OCI-LY7 (cell line): ENCODE measurements around the gene FFAR2. TPM values are rescaled to one million over a fixed set of nuclear protein-coding genes. Genes with fewer than 3 reads are reported as not detected.

Experiments
- BruUV-seq: library from RNA; stranded (reverse); fragments of 400-500 nt; replicated peaks from 2 replicates; lab custom pipeline; 2021; lab: Mats Ljungman, UMichigan
- CTCF ChIA-PET: fragments of 300-600 bp; sonication (Branson Sonifier 250); formaldehyde crosslinking; loops from one replicate; lab custom pipeline; 2022; ENCODE audit warnings: antibody characterized with exemption; ENCODE audit not compliant: unreplicated experiment; lab: Charles Lee
- POLR2A ChIA-PET: fragments of 300-600 bp; sonication (Branson Sonifier 250); formaldehyde crosslinking; loops from one replicate; lab custom pipeline; 2022; ENCODE audit warnings: antibody characterized with exemption; lab: Charles Lee
- DNase-seq: peaks from one replicate; pipeline ENCODE4 v3.0.0-alpha.2; 2015; ENCODE audit warnings: low spot score
- H2AFZ ChIP-seq: fragments of 200-600 bp; sonication (generic), shearing (Covaris generic); 2 replicates; pipeline ENCODE4 v1.6.1; 2014; ENCODE audit warnings: mild to moderate bottlenecking, antibody characterized with exemption, low read length, moderate library complexity
- H3K27ac ChIP-seq: fragments of 200-600 bp; sonication (generic); 2 replicates; pipeline ENCODE4 v1.5.1; 2014; ENCODE audit warnings: mixed run types, low read depth, mild to moderate bottlenecking, moderate library complexity, low read length, inconsistent platforms; ENCODE audit not compliant: poor library complexity, severe bottlenecking
- H3K36me3 ChIP-seq: fragments of 200-600 bp; sonication (generic); 2 replicates; pipeline ENCODE4 v1.6.1; 2014; ENCODE audit warnings: mild to moderate bottlenecking, antibody characterized with exemption, low read length, moderate library complexity, mixed read lengths; ENCODE audit not compliant: insufficient read depth
- H3K4me1 ChIP-seq: fragments of 200-600 bp; sonication (generic); 2 replicates; pipeline ENCODE4 v1.5.1; 2014; ENCODE audit warnings: mild to moderate bottlenecking, low read length; ENCODE audit not compliant: insufficient read depth, poor library complexity, severe bottlenecking
- H3K4me2 ChIP-seq: fragments of 200-600 bp; sonication (generic); 2 replicates; pipeline ENCODE4 v1.6.1; 2014; ENCODE audit warnings: mild to moderate bottlenecking, low read length
- H3K4me3 ChIP-seq: fragments of 200-600 bp; sonication (generic); 2 replicates; pipeline ENCODE4 v1.5.1; 2014; ENCODE audit warnings: mild to moderate bottlenecking, low read depth, low read length; ENCODE audit not compliant: poor library complexity, severe bottlenecking
- H3K79me2 ChIP-seq: fragments of 200-600 bp; sonication (generic); 2 replicates; pipeline ENCODE4 v1.6.1; 2016; ENCODE audit warnings: low read depth, mild to moderate bottlenecking, low read length, moderate library complexity, mixed read lengths; ENCODE audit not compliant: insufficient read depth
- H3K9me2 ChIP-seq: fragments of 200-600 bp; sonication (generic); 2 replicates; pipeline ENCODE4 v1.6.1; 2016; ENCODE audit warnings: mild to moderate bottlenecking, low read length, mixed read lengths; ENCODE audit not compliant: insufficient read depth
- H3K9me3 ChIP-seq: fragments of 200-600 bp; sonication (generic); 2 replicates; pipeline ENCODE4 v1.6.1; 2014; ENCODE audit warnings: mild to moderate bottlenecking, mixed run types, low read length, mixed read lengths
- H4K20me1 ChIP-seq: fragments of 200-600 bp; sonication (generic); 2 replicates; pipeline ENCODE4 v1.6.1; 2014; ENCODE audit warnings: mild to moderate bottlenecking, antibody characterized with exemption, low read length, moderate library complexity, mixed read lengths; ENCODE audit not compliant: insufficient read depth
- EZH2phosphoT487 ChIP-seq: fragments of 200-600 bp; sonication (generic); IDR thresholded peaks from 2 replicates; pipeline ENCODE4 v1.6.1; 2018; ENCODE audit warnings: low read depth, borderline replicate concordance, mild to moderate bottlenecking, mixed run types, antibody characterized with exemption, low read length, moderate library complexity, mixed read lengths
- intact Hi-C: fragments of 100-400 bp; cut with micrococcal nuclease; formaldehyde crosslinking; loops from one replicate; pipeline ENCODE4 v1.10.0; 2022; ENCODE audit not compliant: unreplicated experiment
- total RNA-seq, 2 experiments: library from RNA; depleted of rRNA in 1 of 2; stranded (reverse); fragments of >200 nt in 1 of 2; shearing (Covaris generic) in 1 of 2; gene quantifications; 2 replicates each; pipeline ENCODE4 v1.2.3, GENCODE V29; 2014 to 2022
- TF ChIP-seq, protein P1 (sequence below): fragments of 200-600 bp; sonication (generic); conservative IDR thresholded peaks from 2 replicates; pipeline ENCODE4 v1.5.1; 2014; ENCODE audit warnings: mild to moderate bottlenecking, antibody characterized with exemption, low read length, moderate library complexity, mixed read lengths

The FFAR2 gene
- total RNA-seq, 2 experiments from 2014 or later = not detected

DNA sequence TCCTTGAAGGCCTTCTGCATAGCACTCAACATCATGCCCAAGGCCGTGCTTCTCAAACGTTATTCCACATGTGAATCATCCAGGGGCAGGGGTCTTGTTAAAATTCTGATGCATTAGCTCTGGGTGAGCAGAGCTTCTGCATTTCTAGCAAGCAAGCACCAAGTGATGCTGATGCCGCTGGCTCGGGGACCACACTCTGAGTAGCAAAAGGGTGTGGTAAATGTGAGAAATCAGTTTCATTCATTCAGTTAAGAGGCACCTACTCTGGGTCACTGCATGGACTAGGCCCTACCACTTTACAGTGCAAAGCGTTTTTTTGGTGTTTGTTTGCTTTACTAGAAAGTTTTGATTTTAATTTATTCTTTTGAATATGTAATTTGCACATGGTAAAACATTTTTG lies 35.0 kb downstream of the FFAR2 start:
- Histone ChIP-seq H3K27ac (no peak overlapping the region), H4K20me1 (no peaks in the 10 kb centered on the region), H3K79me2 (no peaks in the 10 kb centered on the region), H3K4me3 (no peak overlapping the region), H3K4me1 (peaks cover 11% of the 10 kb centered on the region), H3K9me2 (no peaks in the 10 kb centered on the region), H3K4me2 (no peak overlapping the region), H2AFZ (no peak overlapping the region), H3K9me3 (no peaks in the 10 kb centered on the region), H3K36me3 (no peaks in the 10 kb centered on the region)
- DNase-seq = no peak
- TF ChIP-seq, protein P1, sequence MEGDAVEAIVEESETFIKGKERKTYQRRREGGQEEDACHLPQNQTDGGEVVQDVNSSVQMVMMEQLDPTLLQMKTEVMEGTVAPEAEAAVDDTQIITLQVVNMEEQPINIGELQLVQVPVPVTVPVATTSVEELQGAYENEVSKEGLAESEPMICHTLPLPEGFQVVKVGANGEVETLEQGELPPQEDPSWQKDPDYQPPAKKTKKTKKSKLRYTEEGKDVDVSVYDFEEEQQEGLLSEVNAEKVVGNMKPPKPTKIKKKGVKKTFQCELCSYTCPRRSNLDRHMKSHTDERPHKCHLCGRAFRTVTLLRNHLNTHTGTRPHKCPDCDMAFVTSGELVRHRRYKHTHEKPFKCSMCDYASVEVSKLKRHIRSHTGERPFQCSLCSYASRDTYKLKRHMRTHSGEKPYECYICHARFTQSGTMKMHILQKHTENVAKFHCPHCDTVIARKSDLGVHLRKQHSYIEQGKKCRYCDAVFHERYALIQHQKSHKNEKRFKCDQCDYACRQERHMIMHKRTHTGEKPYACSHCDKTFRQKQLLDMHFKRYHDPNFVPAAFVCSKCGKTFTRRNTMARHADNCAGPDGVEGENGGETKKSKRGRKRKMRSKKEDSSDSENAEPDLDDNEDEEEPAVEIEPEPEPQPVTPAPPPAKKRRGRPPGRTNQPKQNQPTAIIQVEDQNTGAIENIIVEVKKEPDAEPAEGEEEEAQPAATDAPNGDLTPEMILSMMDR = no peak
- TF ChIP-seq EZH2phosphoT487 = no peak
- intact Hi-C loops = no loop called here
- BruUV-seq = no TSS peak
- ChIA-PET CTCF (no interaction called here), POLR2A (no interaction called here)

DNA sequence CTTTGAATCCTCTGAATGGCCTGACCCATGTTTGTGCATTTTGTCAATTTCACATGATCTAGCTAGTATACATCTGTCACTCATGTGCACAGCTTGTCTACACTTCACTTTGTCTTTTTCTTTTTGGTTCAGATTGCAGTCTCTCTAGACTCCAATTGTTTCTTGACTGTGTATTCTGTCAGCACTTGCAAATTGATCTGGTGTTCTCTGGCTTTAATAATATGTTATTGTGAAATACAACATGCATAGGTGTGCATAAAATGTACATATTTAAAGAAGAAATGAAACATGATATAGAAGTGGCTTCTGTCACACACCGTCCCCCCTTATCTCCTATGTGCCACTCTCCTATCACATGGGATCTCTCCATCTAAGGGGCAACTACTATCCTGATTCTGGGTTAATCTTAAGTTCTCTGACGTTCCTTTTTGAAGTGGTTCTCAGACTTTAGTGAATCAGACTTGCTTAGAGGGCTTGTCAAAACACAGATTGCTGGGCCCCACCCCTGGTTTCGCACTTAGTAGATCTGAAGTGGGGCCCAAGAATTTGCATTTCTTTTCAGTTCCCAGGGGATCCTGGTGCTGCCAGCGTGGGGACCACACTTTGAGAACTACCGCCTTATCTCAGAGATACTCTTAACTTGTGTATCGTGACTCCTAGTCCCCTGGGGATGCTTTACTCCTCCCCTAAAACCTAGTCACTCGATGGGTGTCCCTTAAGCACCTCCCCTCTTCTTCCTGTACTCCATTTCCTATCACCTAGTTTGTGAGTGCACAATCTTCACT lies 36.4 kb downstream of the FFAR2 start:
- no peaks in the 10 kb centered on the region for H4K20me1 ChIP-seq
- BruUV-seq = no TSS peak
- H3K4me2 ChIP-seq = peak overlapping the region; percentile 32
- no peaks in the 10 kb centered on the region for H3K9me3 ChIP-seq
- peak; percentile 56 for DNase-seq
- CTCF ChIA-PET = no interaction called here
- no peaks in the 10 kb centered on the region for H3K9me2 ChIP-seq
- no peak overlapping the region for H3K27ac ChIP-seq
- TF ChIP-seq, protein P1 = no peak
- TF ChIP-seq EZH2phosphoT487 = no peak
- no peak overlapping the region for H3K4me3 ChIP-seq
- H3K4me1 ChIP-seq = peaks cover 11% of the 10 kb centered on the region
- POLR2A ChIA-PET = no interaction called here
- no peaks in the 10 kb centered on the region for H3K36me3 ChIP-seq
- intact Hi-C loops = no loop called here
- peak overlapping the region; percentile 5; the same call in 1 of the 2 replicates for H2AFZ ChIP-seq
- H3K79me2 ChIP-seq = no peaks in the 10 kb centered on the region

DNA sequence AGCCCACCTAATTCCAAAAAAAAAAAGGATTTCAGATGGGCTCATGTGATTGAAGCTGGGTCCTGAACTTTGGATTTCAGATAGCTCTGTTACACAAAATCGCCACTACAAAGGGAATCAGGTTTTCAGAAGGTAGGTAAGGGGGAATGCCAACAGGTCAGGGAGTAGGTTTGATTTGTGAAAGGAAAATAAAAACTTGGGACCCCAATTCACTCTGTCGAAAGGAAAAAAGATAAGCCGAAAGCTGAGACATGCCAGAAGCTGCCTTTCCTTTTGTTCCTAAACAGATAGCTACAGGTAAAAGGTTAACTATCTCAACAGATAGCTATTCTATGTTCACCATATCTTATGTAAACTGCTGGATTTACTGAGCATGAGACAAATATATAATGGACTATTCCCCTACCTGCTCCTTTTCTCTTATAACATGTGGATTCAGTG lies 38.2 kb downstream of the FFAR2 start:
- intact Hi-C loops = no loop called here

More for the DNA sequence above, 38.2 kb downstream of the FFAR2 start:
- no peak for DNase-seq
- Histone ChIP-seq H3K9me2 (no peaks in the 10 kb centered on the region), H3K27ac (no peak overlapping the region), H3K36me3 (no peaks in the 10 kb centered on the region), H2AFZ (no peak overlapping the region), H3K4me3 (no peak overlapping the region), H3K4me2 (no peak overlapping the region), H3K4me1 (peaks cover 11% of the 10 kb centered on the region), H3K9me3 (no peaks in the 10 kb centered on the region), H3K79me2 (no peaks in the 10 kb centered on the region), H4K20me1 (no peaks in the 10 kb centered on the region)
- BruUV-seq = no TSS peak
- CTCF ChIA-PET = interaction anchor here (0.6 to 1.2 kb wide), 2 partner anchors 9 to 210 kb away, joined by 3 to 4 read pairs; no protein-coding TSS in a partner anchor
- TF ChIP-seq, protein P1 = no peak
- TF ChIP-seq EZH2phosphoT487 = no peak
- POLR2A ChIA-PET = interaction anchor here (0.6 kb wide), 1 partner anchor 127 kb away, joined by 4 read pairs; no protein-coding TSS in a partner anchor
